Ishikawa (cell line): ENCODE data around the gene SLC38A11.

Source experiments
- CEBPB ChIP-seq: IDR thresholded peaks from 2 replicates; pipeline ENCODE4 v1.6.1; 2012
- CREB1 ChIP-seq: IDR thresholded peaks from 2 replicates; pipeline ENCODE4 v1.6.1; 2012; ENCODE audit warnings: low read depth
- EGR1 ChIP-seq: IDR thresholded peaks from 2 replicates; pipeline ENCODE4 v1.6.1; 2012
- EP300 ChIP-seq: IDR thresholded peaks from 2 replicates; pipeline ENCODE4 v1.6.1; 2012; ENCODE audit warnings: borderline replicate concordance
- FOXM1 ChIP-seq: IDR thresholded peaks from 2 replicates; pipeline ENCODE4 v1.6.1; 2012; ENCODE audit warnings: low read depth, borderline replicate concordance
- NFIC ChIP-seq: IDR thresholded peaks from 2 replicates; pipeline ENCODE4 v1.6.1; 2012
- RAD21 ChIP-seq: IDR thresholded peaks from 2 replicates; pipeline ENCODE4 v1.6.1; 2012; ENCODE audit warnings: low read depth
- TAF1 ChIP-seq: IDR thresholded peaks from 2 replicates; pipeline ENCODE4 v1.6.1; 2012; ENCODE audit warnings: low read depth, mild to moderate bottlenecking
- TCF12 ChIP-seq: IDR thresholded peaks from 2 replicates; pipeline ENCODE4 v1.6.1; 2012; ENCODE audit warnings: low read depth
- TEAD4 ChIP-seq: IDR thresholded peaks from 2 replicates; pipeline ENCODE4 v1.6.1; 2012
- YY1 ChIP-seq: IDR thresholded peaks from 2 replicates; pipeline ENCODE4 v1.6.1; 2012; ENCODE audit warnings: low read depth
- ZBTB7A ChIP-seq: IDR thresholded peaks from 2 replicates; pipeline ENCODE4 v1.6.1; 2012; ENCODE audit warnings: low read depth
- TF ChIP-seq, protein P1 (sequence below): IDR thresholded peaks from 2 replicates; pipeline ENCODE4 v1.6.1; 2012
- TF ChIP-seq, protein P2 (sequence below): IDR thresholded peaks from 2 replicates; pipeline ENCODE4 v1.6.1; 2012; ENCODE audit warnings: low read depth, mild to moderate bottlenecking
- TF ChIP-seq, protein P3 (sequence below): IDR thresholded peaks from 2 replicates; pipeline ENCODE4 v1.6.1; 2012

The SLC38A11 gene, protein sequence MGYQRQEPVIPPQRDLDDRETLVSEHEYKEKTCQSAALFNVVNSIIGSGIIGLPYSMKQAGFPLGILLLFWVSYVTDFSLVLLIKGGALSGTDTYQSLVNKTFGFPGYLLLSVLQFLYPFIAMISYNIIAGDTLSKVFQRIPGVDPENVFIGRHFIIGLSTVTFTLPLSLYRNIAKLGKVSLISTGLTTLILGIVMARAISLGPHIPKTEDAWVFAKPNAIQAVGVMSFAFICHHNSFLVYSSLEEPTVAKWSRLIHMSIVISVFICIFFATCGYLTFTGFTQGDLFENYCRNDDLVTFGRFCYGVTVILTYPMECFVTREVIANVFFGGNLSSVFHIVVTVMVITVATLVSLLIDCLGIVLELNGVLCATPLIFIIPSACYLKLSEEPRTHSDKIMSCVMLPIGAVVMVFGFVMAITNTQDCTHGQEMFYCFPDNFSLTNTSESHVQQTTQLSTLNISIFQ

DNA sequence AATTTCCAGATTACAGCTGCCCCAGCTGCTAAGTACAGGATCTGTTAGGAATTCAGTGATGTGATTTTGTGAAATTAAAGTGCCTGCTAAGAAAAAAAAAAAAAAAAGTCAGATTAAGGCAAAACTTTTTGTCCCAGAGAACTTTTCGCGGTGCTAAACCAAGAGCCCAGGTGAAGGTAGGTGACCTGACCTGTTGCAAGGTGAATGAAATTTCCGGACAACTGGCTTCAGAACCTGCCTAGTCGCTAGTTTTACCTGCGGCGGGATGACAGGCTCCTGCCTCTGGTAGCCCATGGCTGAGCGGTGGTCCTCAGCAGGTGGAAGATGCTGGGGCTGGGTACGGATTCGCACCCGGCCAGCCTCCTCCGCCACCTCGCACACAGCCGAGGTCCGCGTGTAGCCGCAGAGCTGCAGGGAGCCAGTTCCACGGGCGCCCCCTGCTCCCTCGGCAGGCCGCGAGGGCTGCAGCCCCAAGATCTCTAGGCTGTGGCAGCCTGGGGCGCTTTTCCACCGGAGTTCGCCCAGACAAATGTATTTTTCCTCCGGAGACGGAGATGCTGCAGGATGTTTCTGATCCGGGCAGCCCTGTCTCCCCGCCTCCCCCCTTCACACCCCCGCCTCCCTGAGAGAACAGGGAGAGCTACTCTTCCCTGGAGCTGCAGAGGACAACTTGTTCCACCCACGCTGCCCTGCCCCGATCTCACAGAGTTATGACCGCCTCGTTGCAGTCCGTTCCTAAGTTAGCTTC lies at the start of gene SLC38A11:
Gene SLC38A11, minus strand, starts transcription at position 572 of the 748 bp plus-strand sequence. Its CDS starts 278 bp downstream, at position 294.
- TF ChIP-seq, protein P1, sequence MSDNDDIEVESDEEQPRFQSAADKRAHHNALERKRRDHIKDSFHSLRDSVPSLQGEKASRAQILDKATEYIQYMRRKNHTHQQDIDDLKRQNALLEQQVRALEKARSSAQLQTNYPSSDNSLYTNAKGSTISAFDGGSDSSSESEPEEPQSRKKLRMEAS, result no peak
- TF ChIP-seq TCF12 (no peak), CREB1 (no peak), EP300 (no peak), ZBTB7A (no peak)
- TF ChIP-seq, protein P2, sequence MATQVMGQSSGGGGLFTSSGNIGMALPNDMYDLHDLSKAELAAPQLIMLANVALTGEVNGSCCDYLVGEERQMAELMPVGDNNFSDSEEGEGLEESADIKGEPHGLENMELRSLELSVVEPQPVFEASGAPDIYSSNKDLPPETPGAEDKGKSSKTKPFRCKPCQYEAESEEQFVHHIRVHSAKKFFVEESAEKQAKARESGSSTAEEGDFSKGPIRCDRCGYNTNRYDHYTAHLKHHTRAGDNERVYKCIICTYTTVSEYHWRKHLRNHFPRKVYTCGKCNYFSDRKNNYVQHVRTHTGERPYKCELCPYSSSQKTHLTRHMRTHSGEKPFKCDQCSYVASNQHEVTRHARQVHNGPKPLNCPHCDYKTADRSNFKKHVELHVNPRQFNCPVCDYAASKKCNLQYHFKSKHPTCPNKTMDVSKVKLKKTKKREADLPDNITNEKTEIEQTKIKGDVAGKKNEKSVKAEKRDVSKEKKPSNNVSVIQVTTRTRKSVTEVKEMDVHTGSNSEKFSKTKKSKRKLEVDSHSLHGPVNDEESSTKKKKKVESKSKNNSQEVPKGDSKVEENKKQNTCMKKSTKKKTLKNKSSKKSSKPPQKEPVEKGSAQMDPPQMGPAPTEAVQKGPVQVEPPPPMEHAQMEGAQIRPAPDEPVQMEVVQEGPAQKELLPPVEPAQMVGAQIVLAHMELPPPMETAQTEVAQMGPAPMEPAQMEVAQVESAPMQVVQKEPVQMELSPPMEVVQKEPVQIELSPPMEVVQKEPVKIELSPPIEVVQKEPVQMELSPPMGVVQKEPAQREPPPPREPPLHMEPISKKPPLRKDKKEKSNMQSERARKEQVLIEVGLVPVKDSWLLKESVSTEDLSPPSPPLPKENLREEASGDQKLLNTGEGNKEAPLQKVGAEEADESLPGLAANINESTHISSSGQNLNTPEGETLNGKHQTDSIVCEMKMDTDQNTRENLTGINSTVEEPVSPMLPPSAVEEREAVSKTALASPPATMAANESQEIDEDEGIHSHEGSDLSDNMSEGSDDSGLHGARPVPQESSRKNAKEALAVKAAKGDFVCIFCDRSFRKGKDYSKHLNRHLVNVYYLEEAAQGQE, result no peak

DNA sequence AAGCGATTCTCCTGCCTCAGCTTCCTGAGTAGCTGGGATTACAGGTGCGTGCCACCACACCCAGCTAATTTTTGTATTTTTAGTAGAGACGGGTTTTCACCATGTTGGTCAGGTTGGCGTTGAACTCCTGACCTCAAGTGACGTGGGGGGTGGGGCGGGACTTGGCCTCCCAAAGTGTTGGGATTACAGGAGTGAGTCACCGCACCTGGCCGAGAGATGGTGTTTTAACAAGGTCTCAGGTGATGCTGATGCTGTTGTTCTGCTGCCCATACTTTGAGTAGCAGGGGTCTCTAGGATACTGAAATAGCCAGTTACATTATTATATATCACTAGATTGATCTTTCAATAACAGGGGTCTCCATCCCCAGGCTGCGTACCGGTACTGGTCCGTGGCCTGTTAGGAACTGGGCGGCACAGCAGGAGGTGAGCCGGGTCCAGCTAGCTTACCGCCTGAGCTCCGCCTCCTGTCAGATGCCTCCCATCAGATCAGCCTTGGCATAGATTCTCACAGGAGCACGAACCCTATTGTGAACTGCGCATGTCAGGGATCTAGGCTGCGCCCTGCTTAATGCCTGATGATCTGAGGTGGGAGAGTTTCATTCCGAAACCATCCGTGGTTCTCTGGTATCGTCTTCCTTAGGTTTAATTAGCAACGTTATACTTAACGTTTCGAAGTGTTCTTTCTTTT lies 48.3 kb upstream of the SLC38A11 start:
- TF ChIP-seq, protein P3, sequence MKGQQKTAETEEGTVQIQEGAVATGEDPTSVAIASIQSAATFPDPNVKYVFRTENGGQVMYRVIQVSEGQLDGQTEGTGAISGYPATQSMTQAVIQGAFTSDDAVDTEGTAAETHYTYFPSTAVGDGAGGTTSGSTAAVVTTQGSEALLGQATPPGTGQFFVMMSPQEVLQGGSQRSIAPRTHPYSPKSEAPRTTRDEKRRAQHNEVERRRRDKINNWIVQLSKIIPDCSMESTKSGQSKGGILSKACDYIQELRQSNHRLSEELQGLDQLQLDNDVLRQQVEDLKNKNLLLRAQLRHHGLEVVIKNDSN, result no peak
- TF ChIP-seq CEBPB (no peak), TCF12 (no peak), RAD21 (no peak)
- TF ChIP-seq, protein P2, result no peak

DNA sequence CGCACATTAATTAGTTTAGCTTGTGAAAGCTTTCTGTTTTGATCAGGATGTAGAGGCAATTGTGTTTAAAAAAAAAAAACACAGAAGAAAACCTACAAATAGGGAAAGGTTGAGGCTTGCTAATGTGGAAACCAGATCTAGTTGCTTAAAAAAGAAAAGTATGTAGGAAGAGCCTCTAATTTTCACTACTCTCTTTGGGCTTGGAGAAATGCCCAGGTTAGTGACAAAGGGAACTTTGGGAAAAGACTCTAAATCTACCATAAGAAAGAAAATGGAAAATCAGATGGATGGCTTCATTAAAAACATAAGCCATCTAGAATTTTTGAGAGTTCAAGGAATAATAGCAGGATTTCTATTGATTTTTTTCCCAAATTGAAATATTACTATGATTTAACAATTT lies 47.3 kb upstream of the SLC38A11 start:
- TF ChIP-seq TEAD4 (no peak), TAF1 (no peak), CREB1 (no peak), FOXM1 (no peak), ZBTB7A (no peak), RAD21 (no peak), TCF12 (no peak)
- TF ChIP-seq, protein P1, result no peak

DNA sequence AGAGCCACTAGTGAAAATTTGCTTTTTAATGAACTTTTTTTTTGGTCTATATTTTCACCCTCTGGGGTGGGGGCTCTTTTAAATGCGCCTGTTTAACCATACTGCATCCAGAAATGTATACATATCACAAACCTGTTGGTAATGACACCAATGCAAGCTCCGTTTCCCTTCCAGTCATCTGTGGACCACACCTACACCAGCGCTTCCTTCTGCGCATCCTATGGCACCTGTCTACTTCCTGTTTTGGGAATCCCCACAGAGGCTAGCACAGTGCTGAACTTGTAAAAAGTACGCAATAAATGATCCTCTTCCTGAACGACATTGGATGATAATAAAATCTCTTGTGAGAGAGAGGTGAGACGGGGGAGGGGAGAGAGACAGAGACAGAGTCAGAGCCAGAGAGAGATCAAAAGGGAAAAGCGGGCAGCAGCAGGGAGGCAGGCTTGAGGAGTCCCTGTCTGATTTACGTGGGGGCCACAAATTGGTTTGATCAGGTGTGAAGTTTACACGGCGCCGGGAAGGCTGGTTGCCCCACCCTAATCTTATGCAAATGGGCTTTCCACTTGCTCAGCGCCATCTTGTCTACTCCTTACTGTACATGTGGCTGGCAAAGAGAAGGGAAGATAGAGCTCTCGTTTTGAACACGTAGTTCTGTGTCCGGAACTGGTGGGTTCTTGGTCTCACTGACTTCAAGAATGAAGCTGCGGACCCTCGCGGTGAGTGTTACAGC lies 38.1 kb upstream of the SLC38A11 start:
- TF ChIP-seq ZBTB7A (no peak), NFIC (no peak), EGR1 (no peak), YY1 (no peak), FOXM1 (no peak), EP300 (no peak), TEAD4 (no peak), TAF1 (no peak), TCF12 (no peak), CEBPB (no peak), RAD21 (no peak), CREB1 (no peak)
- TF ChIP-seq, protein P2, result no peak
- TF ChIP-seq, protein P1, result no peak
- TF ChIP-seq, protein P3, result no peak
